NCI-H1694 (cell line): ENCODE data around the gene VTI1A.
"Not testable (repeated sequence)": the region's sequence is repeated elsewhere in the genome, so short reads cannot be mapped to it uniquely, and the experiment has no call there.

Source experiments
- DNase-seq: peaks from one replicate; lab custom pipeline; 2025; lab: John Stamatoyannopoulos, UW

Gene VTI1A

GRCh38 chr10:112454910-112455779 lies 8.1 kb downstream of the VTI1A start:
- DNase-seq = no peak

- DNase-seq = no peak
These were observed 9.5 kb downstream of the VTI1A start for GRCh38 chr10:112456533-112456932.

- DNase-seq = no peak
These were observed 13.4 kb downstream of the VTI1A start for GRCh38 chr10:112460366-112460765.

- DNase-seq = no peak
These were observed 14.2 kb downstream of the VTI1A start for GRCh38 chr10:112461029-112461887.

- DNase-seq = not testable (repeated sequence)
These were observed 17.1 kb downstream of the VTI1A start for GRCh38 chr10:112464074-112464473.

GRCh38 chr10:112465299-112465883 lies 18.4 kb downstream of the VTI1A start:
- DNase-seq = no peak

- DNase-seq = no peak
These were observed 19.8 kb downstream of the VTI1A start for GRCh38 chr10:112466802-112467201.

- no peak for DNase-seq
These were observed 20.6 kb downstream of the VTI1A start for GRCh38 chr10:112467541-112468075.

GRCh38 chr10:112471878-112472487 lies 25.0 kb downstream of the VTI1A start:
- DNase-seq = peak; percentile 17

GRCh38 chr10:112475575-112476218 lies 28.7 kb downstream of the VTI1A start:
- no peak for DNase-seq

GRCh38 chr10:112481602-112482001 lies 34.6 kb downstream of the VTI1A start:
- DNase-seq = no peak

- no peak for DNase-seq
These were observed 37.4 kb downstream of the VTI1A start for GRCh38 chr10:112484399-112484798.

- DNase-seq = no peak
These were observed 40.9 kb downstream of the VTI1A start for GRCh38 chr10:112487964-112488363.

GRCh38 chr10:112490545-112490944 lies 43.5 kb downstream of the VTI1A start:
- peak; percentile 24 for DNase-seq

- no peak for DNase-seq
These were observed 44.1 kb downstream of the VTI1A start for GRCh38 chr10:112491144-112491543.

GRCh38 chr10:112492736-112493135 lies 45.7 kb downstream of the VTI1A start:
- no peak for DNase-seq

GRCh38 chr10:112497347-112497950 lies 50.4 kb downstream of the VTI1A start:
- no peak for DNase-seq

- no peak for DNase-seq
These were observed 51.8 kb downstream of the VTI1A start for GRCh38 chr10:112498806-112499205.

GRCh38 chr10:112499985-112500384 lies 53.0 kb downstream of the VTI1A start:
- not testable (repeated sequence) for DNase-seq

- no peak for DNase-seq
These were observed 55.5 kb downstream of the VTI1A start for GRCh38 chr10:112502536-112502935.

GRCh38 chr10:112503643-112504042 lies 56.6 kb downstream of the VTI1A start:
- no peak for DNase-seq
